ENCODE measurements around the gene TBC1D3I. TPM values are rescaled to one million over a fixed set of nuclear protein-coding genes. Genes with fewer than 3 reads are reported as not detected.
"Not testable (repeated sequence)": the region's sequence is repeated elsewhere in the genome, so short reads cannot be mapped to it uniquely, and the experiment has no call there.

The TBC1D3I gene
- total RNA-seq (under 1 TPM; 0.20 to 0.51 TPM), polyA plus RNA-seq (not detected)

GRCh38 chr17:36264470-36264869 is at the start of gene TBC1D3I:
Gene TBC1D3I, minus strand, starts transcription at chr17:36264570. Its CDS starts 1,585 bp downstream, at chr17:36262985.
- H3K4me1 Mint-ChIP-seq; H3K36me3 Mint-ChIP-seq; H3K36me3 ChIP-seq (ENCODE audit: insufficient read depth, low read length); H3K9me3 ChIP-seq (ENCODE audit: low read length); POLR2A ChIA-PET; H3K27ac Mint-ChIP-seq; H3K4me3 Mint-ChIP-seq; H3K4me3 ChIP-seq (ENCODE audit: low read length); H3K4me1 ChIP-seq (ENCODE audit: insufficient read depth, low read length); H3K27me3 ChIP-seq (ENCODE audit: insufficient read depth, low read length, poor library complexity, severe bottlenecking); DNase-seq; CTCF ChIA-PET; H3K27me3 Mint-ChIP-seq; H3K27ac ChIP-seq (ENCODE audit: low read depth, low read length); H3K9me3 Mint-ChIP-seq: not testable (repeated sequence)

DNA sequence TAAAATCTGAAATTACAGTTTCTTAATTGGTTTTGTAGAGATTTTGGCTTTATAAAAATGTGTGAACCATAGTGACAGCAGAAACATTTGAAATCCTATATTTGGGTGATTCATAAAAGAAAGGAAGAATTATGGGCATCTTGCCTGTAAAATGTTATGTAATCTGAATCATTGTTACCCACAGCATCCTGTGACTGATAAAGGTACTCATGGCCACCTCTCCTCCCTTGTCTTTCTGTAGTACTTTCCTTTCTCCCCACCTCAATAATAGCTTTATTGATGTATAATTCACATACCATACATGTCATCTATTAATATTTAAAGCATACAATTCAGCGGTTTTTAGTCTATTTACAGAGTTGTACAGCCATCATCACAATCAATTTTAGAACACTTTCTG is 30.8 kb upstream of the TBC1D3I start:
- H3K9me3 Mint-ChIP-seq; H3K36me3 ChIP-seq (ENCODE audit: insufficient read depth, low read length); H3K9me3 ChIP-seq (ENCODE audit: low read length); CTCF ChIA-PET; H3K4me1 Mint-ChIP-seq; H3K27me3 Mint-ChIP-seq; POLR2A ChIA-PET; H3K27ac ChIP-seq (ENCODE audit: low read depth, low read length); H3K4me1 ChIP-seq (ENCODE audit: insufficient read depth, low read length); H3K27me3 ChIP-seq (ENCODE audit: insufficient read depth, low read length, poor library complexity, severe bottlenecking); H3K4me3 Mint-ChIP-seq; DNase-seq; H3K36me3 Mint-ChIP-seq; H3K27ac Mint-ChIP-seq; H3K4me3 ChIP-seq (ENCODE audit: low read length): not testable (repeated sequence)

GRCh38 chr17:36289965-36290612 is 25.7 kb upstream of the TBC1D3I start:
- H3K27ac ChIP-seq (ENCODE audit: low read depth, low read length); H3K36me3 ChIP-seq (ENCODE audit: insufficient read depth, low read length); DNase-seq; H3K36me3 Mint-ChIP-seq; H3K9me3 ChIP-seq (ENCODE audit: low read length); H3K4me3 ChIP-seq (ENCODE audit: low read length); H3K27ac Mint-ChIP-seq; H3K4me1 Mint-ChIP-seq; CTCF ChIA-PET; H3K27me3 Mint-ChIP-seq; H3K4me1 ChIP-seq (ENCODE audit: insufficient read depth, low read length); POLR2A ChIA-PET; H3K4me3 Mint-ChIP-seq; H3K9me3 Mint-ChIP-seq; H3K27me3 ChIP-seq (ENCODE audit: insufficient read depth, low read length, poor library complexity, severe bottlenecking): not testable (repeated sequence)

- DNase-seq; CTCF ChIA-PET; H3K27me3 ChIP-seq (ENCODE audit: insufficient read depth, low read length, poor library complexity, severe bottlenecking); H3K36me3 Mint-ChIP-seq; H3K27ac ChIP-seq (ENCODE audit: low read depth, low read length); H3K9me3 Mint-ChIP-seq; H3K36me3 ChIP-seq (ENCODE audit: insufficient read depth, low read length); H3K4me3 ChIP-seq (ENCODE audit: low read length); H3K27me3 Mint-ChIP-seq; H3K9me3 ChIP-seq (ENCODE audit: low read length); POLR2A ChIA-PET; H3K4me1 ChIP-seq (ENCODE audit: insufficient read depth, low read length); H3K4me3 Mint-ChIP-seq; H3K27ac Mint-ChIP-seq; H3K4me1 Mint-ChIP-seq: not testable (repeated sequence)
These were observed 19.8 kb upstream of the TBC1D3I start for GRCh38 chr17:36284219-36284618.

DNA sequence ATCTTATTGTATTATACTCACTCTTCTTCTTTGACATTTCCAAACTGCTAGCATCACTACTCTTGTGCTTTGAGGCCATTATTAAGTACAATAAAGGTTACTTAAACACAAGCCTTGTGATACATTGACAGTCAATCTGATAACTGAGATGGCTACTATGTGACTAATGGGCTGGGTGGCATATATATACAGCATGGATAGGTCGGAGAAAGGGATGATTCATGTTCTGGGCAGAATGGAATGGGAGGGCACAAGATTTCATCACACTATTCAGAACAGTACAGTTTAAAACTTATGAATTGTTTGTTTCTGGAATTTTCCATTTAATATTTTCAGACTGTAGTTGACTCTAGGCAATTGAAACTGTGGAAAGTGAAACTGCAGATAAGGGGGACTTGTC is 18.9 kb upstream of the TBC1D3I start:
- H3K4me3 Mint-ChIP-seq; H3K27me3 ChIP-seq (ENCODE audit: insufficient read depth, low read length, poor library complexity, severe bottlenecking); H3K27ac Mint-ChIP-seq; POLR2A ChIA-PET; H3K36me3 ChIP-seq (ENCODE audit: insufficient read depth, low read length); H3K27me3 Mint-ChIP-seq; H3K27ac ChIP-seq (ENCODE audit: low read depth, low read length); DNase-seq; H3K9me3 Mint-ChIP-seq; H3K36me3 Mint-ChIP-seq; H3K4me1 ChIP-seq (ENCODE audit: insufficient read depth, low read length); H3K4me3 ChIP-seq (ENCODE audit: low read length); H3K9me3 ChIP-seq (ENCODE audit: low read length); H3K4me1 Mint-ChIP-seq; CTCF ChIA-PET: not testable (repeated sequence)

- H3K4me3 ChIP-seq (ENCODE audit: low read length); H3K4me3 Mint-ChIP-seq; H3K27ac ChIP-seq (ENCODE audit: low read depth, low read length); H3K27me3 ChIP-seq (ENCODE audit: insufficient read depth, low read length, poor library complexity, severe bottlenecking); H3K9me3 Mint-ChIP-seq; DNase-seq; H3K27me3 Mint-ChIP-seq; H3K9me3 ChIP-seq (ENCODE audit: low read length); H3K27ac Mint-ChIP-seq; H3K4me1 Mint-ChIP-seq; H3K36me3 Mint-ChIP-seq; POLR2A ChIA-PET; H3K4me1 ChIP-seq (ENCODE audit: insufficient read depth, low read length); H3K36me3 ChIP-seq (ENCODE audit: insufficient read depth, low read length); CTCF ChIA-PET: not testable (repeated sequence)
These were observed 22.3 kb downstream of the TBC1D3I start for GRCh38 chr17:36242046-36242445.

DNA sequence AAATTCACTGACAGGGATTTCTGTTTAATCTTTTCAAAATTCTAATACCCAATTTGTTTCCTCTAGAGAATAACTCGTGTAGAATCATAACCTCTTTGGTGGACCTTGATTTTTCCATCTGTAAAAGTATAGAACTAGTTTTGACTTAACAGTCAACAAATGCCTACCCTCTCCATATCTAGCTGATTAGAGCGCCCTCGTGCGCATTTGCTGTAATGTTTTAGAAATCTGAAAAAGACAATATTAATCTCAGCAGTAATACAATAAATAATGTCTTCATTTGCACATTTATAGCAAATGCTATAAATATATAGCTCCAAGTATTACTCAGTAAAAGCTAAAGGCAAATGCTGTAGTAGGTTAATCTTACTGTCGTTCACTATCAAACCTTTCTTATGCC is 34.7 kb downstream of the TBC1D3I start:
- CTCF ChIA-PET; H3K9me3 ChIP-seq (ENCODE audit: low read length); POLR2A ChIA-PET; H3K27me3 ChIP-seq (ENCODE audit: insufficient read depth, low read length, poor library complexity, severe bottlenecking); H3K27ac ChIP-seq (ENCODE audit: low read depth, low read length); H3K9me3 Mint-ChIP-seq; H3K36me3 Mint-ChIP-seq; H3K4me3 Mint-ChIP-seq; H3K36me3 ChIP-seq (ENCODE audit: insufficient read depth, low read length); H3K4me3 ChIP-seq (ENCODE audit: low read length); H3K4me1 ChIP-seq (ENCODE audit: insufficient read depth, low read length); H3K27me3 Mint-ChIP-seq; H3K4me1 Mint-ChIP-seq; H3K27ac Mint-ChIP-seq: not testable (repeated sequence)
- DNase-seq: peak in 4 of 5 donors; percentile 5 to 78 (median 14)

GRCh38 chr17:36222967-36223366 is 41.4 kb downstream of the TBC1D3I start:
- H3K4me3 Mint-ChIP-seq; H3K4me3 ChIP-seq (ENCODE audit: low read length); H3K9me3 Mint-ChIP-seq; H3K36me3 ChIP-seq (ENCODE audit: insufficient read depth, low read length); H3K27me3 Mint-ChIP-seq; H3K27me3 ChIP-seq (ENCODE audit: insufficient read depth, low read length, poor library complexity, severe bottlenecking); H3K27ac ChIP-seq (ENCODE audit: low read depth, low read length); H3K36me3 Mint-ChIP-seq; H3K9me3 ChIP-seq (ENCODE audit: low read length); POLR2A ChIA-PET; H3K4me1 Mint-ChIP-seq; H3K27ac Mint-ChIP-seq; DNase-seq; H3K4me1 ChIP-seq (ENCODE audit: insufficient read depth, low read length): not testable (repeated sequence)
- CTCF ChIA-PET: interaction anchor here (1.3 kb wide), 1 partner anchor 260 kb away, joined by 3 read pairs; no protein-coding TSS in a partner anchor

- DNase-seq; H3K27me3 ChIP-seq (ENCODE audit: insufficient read depth, low read length, poor library complexity, severe bottlenecking); H3K9me3 ChIP-seq (ENCODE audit: low read length); H3K27ac ChIP-seq (ENCODE audit: low read depth, low read length); H3K4me3 ChIP-seq (ENCODE audit: low read length); H3K4me3 Mint-ChIP-seq; POLR2A ChIA-PET; H3K36me3 Mint-ChIP-seq; H3K4me1 ChIP-seq (ENCODE audit: insufficient read depth, low read length); H3K27me3 Mint-ChIP-seq; H3K36me3 ChIP-seq (ENCODE audit: insufficient read depth, low read length): not testable (repeated sequence)
- CTCF ChIA-PET: interaction anchor here (1.3 kb wide), 1 partner anchor 261 kb away, joined by 3 read pairs; no protein-coding TSS in a partner anchor
- H3K27ac Mint-ChIP-seq: peak overlapping the region in 2 of 8 donors; percentile 36 to 62
- H3K4me1 Mint-ChIP-seq: peaks cover 0 to 14% (median 0%) of the 10 kb centered on the region in 3 donors
- peaks cover 0 to 13% (median 0%) of the 10 kb centered on the region in 5 donors for H3K9me3 Mint-ChIP-seq
These were observed 42.7 kb downstream of the TBC1D3I start for GRCh38 chr17:36221581-36222100.
